HCT116 (cell line): Measurements from ENCODE around the gene DLG2. TPM values are rescaled to one million over a fixed set of nuclear protein-coding genes. Genes with fewer than 3 reads are reported as not detected.
A peak's percentile ranks its signal among the peaks of the same experiment; 100 is the strongest.

Source experiments
- ATAC-seq: fragments of 200-7000 bp; cut with Tn5 transposase; 2 replicates; pipeline ENCODE4 v1.9.1; 2020; ENCODE audit warnings: mild to moderate bottlenecking, moderate library complexity
- BruUV-seq: library from RNA; stranded (reverse); fragments of 400-500 nt; replicated peaks from 2 replicates; lab custom pipeline; 2021; lab: Mats Ljungman, UMichigan
- CTCF ChIA-PET: fragments of 300-600 bp; sonication (Branson Sonifier 250); formaldehyde crosslinking; loops from one replicate; lab custom pipeline; 2021; ENCODE audit warnings: antibody characterized with exemption; lab: Charles Lee
- POLR2A ChIA-PET: fragments of 300-600, 350-600 bp; sonication (Branson Sonifier 250); formaldehyde crosslinking; loops from one replicate; lab custom pipeline; 2021; ENCODE audit warnings: antibody characterized with exemption; lab: Charles Lee
- RAD21 ChIA-PET, 2 experiments: fragments of 300-600 bp; sonication (Branson Sonifier 250); formaldehyde crosslinking; loops; one replicate each; lab custom pipeline; 2023; ENCODE audit warnings: low total read pairs in 2 of 2; ENCODE audit not compliant: uncharacterized antibody in 2 of 2, unreplicated experiment in 2 of 2, low non-redundant PET in 1 of 2; lab: Charles Lee
- DNase-seq: peaks from one replicate; pipeline ENCODE4 v3.0.0-alpha.2; 2010; ENCODE audit warnings: low read depth, low spot score
- H2AFZ ChIP-seq: fragments of 200-600 bp; shearing (Covaris generic), sonication (generic); 2 replicates; pipeline ENCODE4 v1.6.1; 2017; ENCODE audit warnings: low read depth, mixed run types, mixed read lengths, antibody characterized with exemption, low read length; ENCODE audit not compliant: poor library complexity, severe bottlenecking
- H3K27ac ChIP-seq: 2 replicates; pipeline ENCODE4 v1.5.1; 2012; ENCODE audit warnings: low read depth, low read length
- H3K27me3 ChIP-seq: fragments of 200-600 bp; sonication (generic); 2 replicates; pipeline ENCODE4 v1.6.1; 2016; ENCODE audit warnings: mixed run types, low read length, mixed read lengths; ENCODE audit not compliant: insufficient read depth
- H3K36me3 ChIP-seq, 2 experiments: fragments of 200-500 bp in 1 of 2; fragments of 200-600 bp in 1 of 2; sonication (Bioruptor generic) in 1 of 2; sonication (generic) in 1 of 2; 2 replicates each; pipeline versions ENCODE4 v1.5.1 to v1.6.1; 2014 to 2016; ENCODE audit warnings: low read length in 2 of 2, inconsistent platforms in 1 of 2, mixed read lengths in 1 of 2, mixed run types in 1 of 2; ENCODE audit not compliant: insufficient read depth in 2 of 2, control insufficient read depth in 1 of 2
- H3K4me1 ChIP-seq, 2 experiments: fragments of 200-600 bp in 1 of 2; sonication (generic) in 1 of 2; 2 replicates each; pipeline versions ENCODE4 v1.5.1 to v1.6.1; 2012 to 2017; ENCODE audit warnings: low read length in 2 of 2, inconsistent platforms in 1 of 2, mild to moderate bottlenecking in 1 of 2, mixed read lengths in 1 of 2, mixed run types in 1 of 2, moderate library complexity in 1 of 2; ENCODE audit not compliant: insufficient read depth in 2 of 2, control insufficient read depth in 1 of 2
- H3K4me2 ChIP-seq: fragments of 200-600 bp; sonication (generic); 2 replicates; pipeline ENCODE4 v1.6.1; 2017; ENCODE audit warnings: mixed run types, low read length, mixed read lengths
- H3K4me3 ChIP-seq, 2 experiments: fragments of 200-600 bp in 1 of 2; sonication (generic) in 1 of 2; replicated peaks in 1 of 2; 2 replicates each; pipeline ENCODE4 v1.5.1; 2011 to 2016; ENCODE audit warnings: low read length in 2 of 2, control low read depth in 1 of 2, low read depth in 1 of 2, mild to moderate bottlenecking in 1 of 2, mixed read lengths in 1 of 2, mixed run types in 1 of 2
- H3K79me2 ChIP-seq: fragments of 200-600 bp; sonication (generic); 2 replicates; pipeline ENCODE4 v1.6.1; 2017; ENCODE audit warnings: mild to moderate bottlenecking, mixed run types, low read length, moderate library complexity, mixed read lengths; ENCODE audit not compliant: insufficient read depth
- H3K9ac ChIP-seq: fragments of 200-600 bp; sonication (generic); 2 replicates; pipeline ENCODE4 v1.6.1; 2016; ENCODE audit warnings: low read length, mixed read lengths
- H3K9me2 ChIP-seq: fragments of 200-600 bp; sonication (generic), shearing (Covaris generic); 2 replicates; pipeline ENCODE4 v1.6.1; 2017; ENCODE audit warnings: mixed run types, mild to moderate bottlenecking, moderate library complexity; ENCODE audit not compliant: insufficient read depth
- H3K9me3 ChIP-seq, 2 experiments: fragments of 200-500 bp in 1 of 2; fragments of 200-600 bp in 1 of 2; sonication (Bioruptor generic) in 1 of 2; sonication (generic) in 1 of 2; 2 replicates each; pipeline ENCODE4 v1.6.1; 2014 to 2017; ENCODE audit warnings: low read length in 2 of 2, mixed read lengths in 2 of 2, inconsistent platforms in 1 of 2, low read depth in 1 of 2, mild to moderate bottlenecking in 1 of 2, mixed run types in 1 of 2, moderate library complexity in 1 of 2; ENCODE audit not compliant: control insufficient read depth in 1 of 2, insufficient read depth in 1 of 2
- H4K20me1 ChIP-seq: fragments of 200-600 bp; sonication (generic), shearing (Covaris generic); 2 replicates; pipeline ENCODE4 v1.6.1; 2017; ENCODE audit warnings: mixed run types, mild to moderate bottlenecking, moderate library complexity; ENCODE audit not compliant: insufficient read depth
- ATF3 ChIP-seq: IDR thresholded peaks from 2 replicates; pipeline ENCODE4 v1.6.1; 2012
- CBX3 ChIP-seq: IDR thresholded peaks from 2 replicates; pipeline ENCODE4 v1.6.1; 2012; ENCODE audit warnings: low read depth
- EGR1 ChIP-seq: IDR thresholded peaks from 2 replicates; pipeline ENCODE4 v1.6.1; 2012; ENCODE audit warnings: low read depth
- EZH2 ChIP-seq: fragments of 200-600 bp; sonication (generic); IDR thresholded peaks from 2 replicates; pipeline ENCODE4 v1.6.1; 2017; ENCODE audit warnings: antibody characterized with exemption, mixed run types
- EZH2phosphoT487 ChIP-seq: fragments of 200-600 bp; IDR thresholded peaks from 2 replicates; pipeline ENCODE4 v1.6.1; 2018; ENCODE audit warnings: antibody characterized with exemption, borderline replicate concordance
- JUND ChIP-seq: IDR thresholded peaks from 2 replicates; pipeline ENCODE4 v1.6.1; 2012
- MAX ChIP-seq: IDR thresholded peaks from 2 replicates; pipeline ENCODE4 v1.6.1; 2012
- POLR2A ChIP-seq: IDR thresholded peaks from 2 replicates; pipeline ENCODE4 v1.7.0; 2011; ENCODE audit warnings: borderline replicate concordance; ENCODE audit not compliant: insufficient read depth, insufficient read length; ENCODE audit errors: extremely low read depth
- POLR2AphosphoS5 ChIP-seq: IDR thresholded peaks from 2 replicates; pipeline ENCODE4 v1.6.1; 2011; ENCODE audit warnings: mild to moderate bottlenecking, low read depth, low read length, moderate library complexity
- RAD21 ChIP-seq: IDR thresholded peaks from 2 replicates; pipeline ENCODE4 v1.6.1; 2012; ENCODE audit warnings: low read depth, mild to moderate bottlenecking
- REST ChIP-seq: IDR thresholded peaks from 2 replicates; pipeline ENCODE4 v1.6.1; 2012; ENCODE audit warnings: low read depth
- SIN3A ChIP-seq: IDR thresholded peaks from 2 replicates; pipeline ENCODE4 v1.6.1; 2012; ENCODE audit warnings: low read depth
- SRF ChIP-seq: IDR thresholded peaks from 2 replicates; pipeline ENCODE4 v1.6.1; 2012; ENCODE audit warnings: low read depth
- TCF7L2 ChIP-seq: IDR thresholded peaks from 2 replicates; pipeline ENCODE4 v1.7.0; 2011; ENCODE audit warnings: borderline replicate concordance, inconsistent platforms; ENCODE audit not compliant: insufficient read depth, insufficient read length; ENCODE audit errors: extremely low read depth
- YY1 ChIP-seq: IDR thresholded peaks from 2 replicates; pipeline ENCODE4 v1.6.1; 2011; ENCODE audit warnings: low read length, low read depth, moderate library complexity, mild to moderate bottlenecking; ENCODE audit not compliant: insufficient replicate concordance; ENCODE audit errors: extremely low read depth
- ZBTB33 ChIP-seq: IDR thresholded peaks from 2 replicates; pipeline ENCODE4 v1.6.1; 2011; ENCODE audit warnings: mild to moderate bottlenecking, low read length, moderate library complexity; ENCODE audit not compliant: insufficient replicate concordance; ENCODE audit errors: extremely low read depth
- ZFX ChIP-seq: fragments of 450-650 bp; IDR thresholded peaks from 2 replicates; pipeline ENCODE4 v1.6.1; 2017
- ZNF274 ChIP-seq: fragments of 200-500 bp; sonication (Bioruptor generic); IDR thresholded peaks from 2 replicates; pipeline ENCODE4 v1.6.1; 2014; ENCODE audit warnings: mild to moderate bottlenecking, low read depth, low read length, inconsistent platforms
- intact Hi-C: fragments of 100-400 bp; cut with micrococcal nuclease; formaldehyde crosslinking; loops from 2 replicates; pipeline ENCODE4 v1.10.0; 2022
- total RNA-seq: library from RNA; stranded (reverse); gene quantifications from one replicate; pipeline ENCODE4 v1.2.1, GENCODE V29; 2021; ENCODE audit not compliant: unreplicated experiment

Gene DLG2
- total RNA-seq, 1 experiment from 2014 or later, result 2.4 TPM

GRCh38 chr11:85663753-85664614 is 36.8 kb upstream of the DLG2 start:
- Histone ChIP-seq H3K4me1 (peaks cover 6 to 23% of the 10 kb centered on the region in 2 experiments; a peak in 3 of 4 replicates), H3K9me2 (no peaks in the 10 kb centered on the region), H3K9me3 (no peaks in the 10 kb centered on the region), H3K9ac (peak overlapping the region; percentile 96), H4K20me1 (peaks cover 43% of the 10 kb centered on the region; the same call in 1 of the 2 replicates), H3K79me2 (peaks cover 59% of the 10 kb centered on the region), H3K36me3 (peaks cover 27 to 31% of the 10 kb centered on the region in 2 experiments), H3K27me3 (no peaks in the 10 kb centered on the region), H3K27ac (peak overlapping the region; percentile 94), H3K4me3 (peak overlapping the region; percentile 82 to 91), H2AFZ (no peak overlapping the region), H3K4me2 (peak overlapping the region; percentile 88)
- CTCF ChIA-PET, result no interaction called here
- ATAC-seq (peak; percentile 58), DNase-seq (peak; percentile 48)
- POLR2A ChIA-PET, result interaction anchor here (1.4 to 2.5 kb wide), 2 partner anchors 14 to 36 kb away, joined by 4 to 9 read pairs; partner anchors contain the start of gene DLG2
- RAD21 ChIA-PET, result no interaction called here
- BruUV-seq, result no TSS peak
- intact Hi-C loops, result loop anchor here (2.0 kb wide), 2 partner anchors 35 to 163 kb away; partner anchors contain the start of gene TMEM126B
- TF ChIP-seq ZNF274 (no peak), JUND (no peak), EGR1 (no peak), CBX3 (no peak; the same call in 1 of the 2 replicates), ATF3 (no peak), ZBTB33 (no peak), POLR2A (no peak), SRF (no peak), SIN3A (peak; percentile 73), EZH2 (no peak), POLR2AphosphoS5 (peak; percentile 35), ZFX (no peak), YY1 (no peak), MAX (no peak), TCF7L2 (no peak), REST (no peak), RAD21 (peak; percentile 21; the same call in 1 of the 2 replicates), EZH2phosphoT487 (no peak)
